IPS DF 4.7 (cell line): Measurements from ENCODE around the gene COMMD7.

Source experiments
- DNase-seq: peaks from one replicate; pipeline ENCODE4 v3.0.0-alpha.2; 2013; ENCODE audit warnings: low spot score; ENCODE audit errors: extremely low read depth

The COMMD7 gene

GRCh38 chr20:32743237-32744112 is at the start of gene COMMD7:
COMMD7 (minus strand) TSS chr20:32743467; CDS start chr20:32743391, 76 bp downstream.
- DNase-seq, result no peak

GRCh38 chr20:32792731-32793458 is 49.6 kb upstream of the COMMD7 start:
- no peak for DNase-seq

- DNase-seq, result no peak
Observed at GRCh38 chr20:32792316-32792715, 49.0 kb upstream of the COMMD7 start.

GRCh38 chr20:32790751-32791057 is 47.4 kb upstream of the COMMD7 start:
- DNase-seq, result no peak

GRCh38 chr20:32789896-32790750 is 46.9 kb upstream of the COMMD7 start:
- no peak for DNase-seq

GRCh38 chr20:32787168-32787567 is 43.9 kb upstream of the COMMD7 start:
- DNase-seq, result no peak

- DNase-seq, result no peak
Observed at GRCh38 chr20:32786059-32786760, 42.9 kb upstream of the COMMD7 start.

GRCh38 chr20:32784369-32785080 is 41.3 kb upstream of the COMMD7 start:
- DNase-seq, result no peak

GRCh38 chr20:32780749-32781655 is 37.7 kb upstream of the COMMD7 start:
- no peak for DNase-seq

- DNase-seq, result no peak
Observed at GRCh38 chr20:32780278-32780677, 37.0 kb upstream of the COMMD7 start.

GRCh38 chr20:32779500-32780211 is 36.4 kb upstream of the COMMD7 start:
- no peak for DNase-seq

- no peak for DNase-seq
Observed at GRCh38 chr20:32777177-32777956, 34.1 kb upstream of the COMMD7 start.

GRCh38 chr20:32775336-32775991 is 32.2 kb upstream of the COMMD7 start:
- no peak for DNase-seq

- no peak for DNase-seq
Observed at GRCh38 chr20:32773855-32774254, 30.6 kb upstream of the COMMD7 start.

GRCh38 chr20:32773223-32773622 is 30.0 kb upstream of the COMMD7 start:
- no peak for DNase-seq

GRCh38 chr20:32772046-32772445 is 28.8 kb upstream of the COMMD7 start:
- no peak for DNase-seq

GRCh38 chr20:32767418-32768198 is 24.3 kb upstream of the COMMD7 start:
- no peak for DNase-seq
